ENCODE measurements around the gene MRPS12. TPM values are rescaled to one million over a fixed set of nuclear protein-coding genes. Genes with fewer than 3 reads are reported as not detected.

The MRPS12 gene
- total RNA-seq, 1 experiment from 2014 or later: 82.5 TPM

- no peak for DNase-seq
- H3K9me3 ChIP-seq: no peaks in the 10 kb centered on the region
- H3K4me1 Mint-ChIP-seq (ENCODE audit: low read depth, unreplicated experiment): no peaks in the 10 kb centered on the region
- H3K4me3 ChIP-seq (ENCODE audit: low read depth, low read length): no peak overlapping the region
- ChIA-PET CTCF (interaction anchor here (1.1 to 1.6 kb wide), 2 partner anchors 11 to 12 kb away, joined by 3 to 8 read pairs; partner anchors contain the start of genes MRPS12 and SARS2), POLR2A (interaction anchor here (0.6 to 1.3 kb wide), 2 partner anchors 12 to 196 kb away, joined by 3 to 5 read pairs; partner anchors contain the start of genes MRPS12 and SARS2)
- H3K27me3 Mint-ChIP-seq (ENCODE audit: insufficient read depth, unreplicated experiment): no peaks in the 10 kb centered on the region
- no peaks in the 10 kb centered on the region for H3K27me3 ChIP-seq (replicated peaks; ENCODE audit: control insufficient read depth, insufficient read depth, low read length)
- H3K4me3 Mint-ChIP-seq (ENCODE audit: unreplicated experiment): no peak overlapping the region
- no TSS peak for BruUV-seq (replicated peaks)
- H3K36me3 Mint-ChIP-seq (ENCODE audit: insufficient read depth, unreplicated experiment): peaks cover 25% of the 10 kb centered on the region
- no peaks in the 10 kb centered on the region; the same call in 1 of the 2 replicates for H3K36me3 ChIP-seq (ENCODE audit: control insufficient read depth, insufficient read depth, low read length)
- H3K4me1 ChIP-seq: no peaks in the 10 kb centered on the region
- intact Hi-C loops (cut with micrococcal nuclease; ENCODE audit: unreplicated experiment): no loop called here
- H3K9me3 Mint-ChIP-seq (ENCODE audit: unreplicated experiment): no peaks in the 10 kb centered on the region
- TF ChIP-seq CTCF (IDR thresholded peaks at IDR 0.05; ENCODE audit: insufficient read depth in 1 of 2, low read depth in 1 of 2, low read length in 1 of 2, severe bottlenecking in 1 of 2, unreplicated experiment in 1 of 2): no peak
- no peak overlapping the region for H3K27ac Mint-ChIP-seq (ENCODE audit: unreplicated experiment)
These were observed 12.2 kb upstream of the MRPS12 start for GRCh38 chr19:38918526-38918925.

GRCh38 chr19:38919837-38920601, 10.7 kb upstream of the MRPS12 start:
- DNase-seq: no peak
- H3K36me3 ChIP-seq (ENCODE audit: control insufficient read depth, insufficient read depth, low read length): no peaks in the 10 kb centered on the region; the same call in 1 of the 2 replicates
- no peak overlapping the region for H3K4me3 ChIP-seq (ENCODE audit: low read depth, low read length)
- no peaks in the 10 kb centered on the region for H3K4me1 ChIP-seq
- H3K4me3 Mint-ChIP-seq (ENCODE audit: unreplicated experiment): no peak overlapping the region
- intact Hi-C loops (cut with micrococcal nuclease; ENCODE audit: unreplicated experiment): no loop called here
- H3K9me3 Mint-ChIP-seq (ENCODE audit: unreplicated experiment): no peaks in the 10 kb centered on the region
- BruUV-seq (replicated peaks): no TSS peak
- no peak for TF ChIP-seq CTCF (IDR thresholded peaks at IDR 0.05; ENCODE audit: insufficient read depth in 1 of 2, low read depth in 1 of 2, low read length in 1 of 2, severe bottlenecking in 1 of 2, unreplicated experiment in 1 of 2)
- H3K27me3 ChIP-seq (replicated peaks; ENCODE audit: control insufficient read depth, insufficient read depth, low read length): no peaks in the 10 kb centered on the region
- H3K9me3 ChIP-seq: no peaks in the 10 kb centered on the region
- no peaks in the 10 kb centered on the region for H3K4me1 Mint-ChIP-seq (ENCODE audit: low read depth, unreplicated experiment)
- ChIA-PET CTCF (interaction anchor here (0.5 to 1.6 kb wide), 2 partner anchors 11 to 37 kb away, joined by 7 to 8 read pairs; partner anchors contain the start of genes MRPS12 and SARS2), POLR2A (no interaction called here)
- H3K27me3 Mint-ChIP-seq (ENCODE audit: insufficient read depth, unreplicated experiment): no peaks in the 10 kb centered on the region
- H3K36me3 Mint-ChIP-seq (ENCODE audit: insufficient read depth, unreplicated experiment): peaks cover 18% of the 10 kb centered on the region
- no peak overlapping the region for H3K27ac Mint-ChIP-seq (ENCODE audit: unreplicated experiment)

- Histone ChIP-seq H3K4me3 (ENCODE audit: low read depth, low read length) (no peak overlapping the region), H3K36me3 (ENCODE audit: control insufficient read depth, insufficient read depth, low read length) (peaks cover 3% of the 10 kb centered on the region; the same call in 1 of the 2 replicates), H3K9me3 (no peaks in the 10 kb centered on the region), H3K4me1 (no peaks in the 10 kb centered on the region), H3K27me3 (replicated peaks; ENCODE audit: control insufficient read depth, insufficient read depth, low read length) (no peaks in the 10 kb centered on the region)
- H3K4me3 Mint-ChIP-seq (ENCODE audit: unreplicated experiment): no peak overlapping the region
- peaks cover 18% of the 10 kb centered on the region for H3K36me3 Mint-ChIP-seq (ENCODE audit: insufficient read depth, unreplicated experiment)
- CTCF ChIA-PET: no interaction called here
- no peaks in the 10 kb centered on the region for H3K27me3 Mint-ChIP-seq (ENCODE audit: insufficient read depth, unreplicated experiment)
- H3K27ac Mint-ChIP-seq (ENCODE audit: unreplicated experiment): no peak overlapping the region
- no TSS peak for BruUV-seq (replicated peaks)
- no peaks in the 10 kb centered on the region for H3K4me1 Mint-ChIP-seq (ENCODE audit: low read depth, unreplicated experiment)
- intact Hi-C loops (cut with micrococcal nuclease; ENCODE audit: unreplicated experiment): no loop called here
- DNase-seq: no peak
- POLR2A ChIA-PET: no interaction called here
- no peak for TF ChIP-seq CTCF (IDR thresholded peaks at IDR 0.05; ENCODE audit: insufficient read depth in 1 of 2, low read depth in 1 of 2, low read length in 1 of 2, severe bottlenecking in 1 of 2, unreplicated experiment in 1 of 2)
- H3K9me3 Mint-ChIP-seq (ENCODE audit: unreplicated experiment): no peaks in the 10 kb centered on the region
These were observed 9.9 kb upstream of the MRPS12 start for GRCh38 chr19:38920602-38921419.

Measured in Caco-2 (cell line).